ENCODE data around the gene UMAD1. TPM values are rescaled to one million over a fixed set of nuclear protein-coding genes. Genes with fewer than 3 reads are reported as not detected.

Gene UMAD1
- total and polyA plus RNA-seq, 2 of the 13 experiments (the other 11 are each of a cell fraction or from before 2014, with no cell fraction given), result 16.8 to 17.6 TPM

DNA sequence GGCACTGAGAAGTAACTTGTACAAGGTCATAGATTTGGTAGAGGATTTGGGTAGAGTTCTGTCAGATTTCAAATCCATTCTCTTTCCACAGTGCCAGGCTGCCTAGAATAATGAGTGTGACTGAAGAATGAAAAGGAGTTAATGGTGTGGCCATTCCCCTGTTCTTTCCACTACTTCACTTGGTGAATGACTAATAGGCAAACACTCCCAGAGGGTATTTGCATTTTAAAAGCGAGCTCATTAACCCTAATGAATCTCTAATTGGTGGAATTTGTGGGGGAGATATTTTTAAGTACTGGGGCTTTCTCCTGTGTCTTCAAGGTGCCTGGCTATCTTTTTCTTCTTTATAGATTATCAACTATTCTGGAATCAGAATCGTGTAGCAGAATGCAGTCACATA is 152.7 kb downstream of the UMAD1 start:
- Histone ChIP-seq H3K9me3 (ENCODE audit: low read length) (no peaks in the 10 kb centered on the region), H4K20me1 (ENCODE audit: insufficient read depth, low read length) (no peaks in the 10 kb centered on the region), H3K4me3 (replicated peaks in 1 of 3; ENCODE audit: insufficient read depth in 1 of 3, low read depth in 2 of 3, low read length in 3 of 3) (no peak overlapping the region), H3K36me3 (replicated peaks in 1 of 2; ENCODE audit: control insufficient read depth in 1 of 2, insufficient read depth in 2 of 2, low read length in 2 of 2) (no peaks in the 10 kb centered on the region; a peak in 1 of 5 replicates), H2AFZ (ENCODE audit: low read length) (no peak overlapping the region), H3K9ac (ENCODE audit: insufficient read depth, low read depth, low read length) (no peak overlapping the region), H3K27ac (ENCODE audit: extremely low read length, insufficient read depth, low read length) (no peak overlapping the region), H3K4me2 (ENCODE audit: low read depth, low read length) (no peak overlapping the region), H3K79me2 (ENCODE audit: insufficient read depth, low read length) (no peaks in the 10 kb centered on the region), H3K27me3 (ENCODE audit: control insufficient read depth in 1 of 2, insufficient read depth in 2 of 2, low read length in 2 of 2) (no peaks in the 10 kb centered on the region), H3K4me1 (ENCODE audit: insufficient read depth, low read length) (0 out of 2 replicates have a peak, but pooled peaks cover 4% of the 10 kb centered on the region)
- intact Hi-C loops (cut with micrococcal nuclease; ENCODE audit: unreplicated experiment) (no loop called here), in situ Hi-C loops (cut with HindIII; ENCODE audit: extremely low pct_ligation_motif_present, low pct_unique_long_range_greater_than_20kb) (no loop called here)
- ATAC-seq, result no peak
- no TSS peak for BruUV-seq (replicated peaks)
- ChIA-PET CTCF (ENCODE audit: low intra/inter-chr PET ratio, low total read pairs) (no interaction called here), POLR2A (no interaction called here)
- 93% methylated on average over 2 of the region's 2 CpGs for WGBS (ENCODE audit: low lambda C conversion rate)
- TF ChIP-seq MLLT10 (CRISPR knock-in tag; IDR thresholded peaks at IDR 0.05) (no peak), ZNF567 (CRISPR knock-in tag; IDR thresholded peaks at IDR 0.05; ENCODE audit: borderline replicate concordance) (no peak), ZNF800 (CRISPR knock-in tag; IDR thresholded peaks at IDR 0.05) (no peak), JARID2 (CRISPR knock-in tag; IDR thresholded peaks at IDR 0.05; ENCODE audit: insufficient replicate concordance) (no peak), DNMT1 (CRISPR knock-in tag; IDR thresholded peaks at IDR 0.05) (no peak), HOXA7 (CRISPR knock-in tag; IDR thresholded peaks at IDR 0.05) (no peak), SP5 (CRISPR knock-in tag; IDR thresholded peaks at IDR 0.05; ENCODE audit: borderline replicate concordance, low read depth) (no peak), ISL2 (CRISPR knock-in tag; IDR thresholded peaks at IDR 0.05) (no peak)
- TF ChIP-seq, protein P1, sequence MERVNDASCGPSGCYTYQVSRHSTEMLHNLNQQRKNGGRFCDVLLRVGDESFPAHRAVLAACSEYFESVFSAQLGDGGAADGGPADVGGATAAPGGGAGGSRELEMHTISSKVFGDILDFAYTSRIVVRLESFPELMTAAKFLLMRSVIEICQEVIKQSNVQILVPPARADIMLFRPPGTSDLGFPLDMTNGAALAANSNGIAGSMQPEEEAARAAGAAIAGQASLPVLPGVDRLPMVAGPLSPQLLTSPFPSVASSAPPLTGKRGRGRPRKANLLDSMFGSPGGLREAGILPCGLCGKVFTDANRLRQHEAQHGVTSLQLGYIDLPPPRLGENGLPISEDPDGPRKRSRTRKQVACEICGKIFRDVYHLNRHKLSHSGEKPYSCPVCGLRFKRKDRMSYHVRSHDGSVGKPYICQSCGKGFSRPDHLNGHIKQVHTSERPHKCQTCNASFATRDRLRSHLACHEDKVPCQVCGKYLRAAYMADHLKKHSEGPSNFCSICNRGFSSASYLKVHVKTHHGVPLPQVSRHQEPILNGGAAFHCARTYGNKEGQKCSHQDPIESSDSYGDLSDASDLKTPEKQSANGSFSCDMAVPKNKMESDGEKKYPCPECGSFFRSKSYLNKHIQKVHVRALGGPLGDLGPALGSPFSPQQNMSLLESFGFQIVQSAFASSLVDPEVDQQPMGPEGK (CRISPR knock-in tag; IDR thresholded peaks at IDR 0.05), result no peak
- TF ChIP-seq, protein P2, sequence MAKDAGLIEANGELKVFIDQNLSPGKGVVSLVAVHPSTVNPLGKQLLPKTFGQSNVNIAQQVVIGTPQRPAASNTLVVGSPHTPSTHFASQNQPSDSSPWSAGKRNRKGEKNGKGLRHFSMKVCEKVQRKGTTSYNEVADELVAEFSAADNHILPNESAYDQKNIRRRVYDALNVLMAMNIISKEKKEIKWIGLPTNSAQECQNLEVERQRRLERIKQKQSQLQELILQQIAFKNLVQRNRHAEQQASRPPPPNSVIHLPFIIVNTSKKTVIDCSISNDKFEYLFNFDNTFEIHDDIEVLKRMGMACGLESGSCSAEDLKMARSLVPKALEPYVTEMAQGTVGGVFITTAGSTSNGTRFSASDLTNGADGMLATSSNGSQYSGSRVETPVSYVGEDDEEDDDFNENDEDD (CRISPR knock-in tag; IDR thresholded peaks at IDR 0.05; ENCODE audit: borderline replicate concordance), result no peak
- TF ChIP-seq, protein P3, sequence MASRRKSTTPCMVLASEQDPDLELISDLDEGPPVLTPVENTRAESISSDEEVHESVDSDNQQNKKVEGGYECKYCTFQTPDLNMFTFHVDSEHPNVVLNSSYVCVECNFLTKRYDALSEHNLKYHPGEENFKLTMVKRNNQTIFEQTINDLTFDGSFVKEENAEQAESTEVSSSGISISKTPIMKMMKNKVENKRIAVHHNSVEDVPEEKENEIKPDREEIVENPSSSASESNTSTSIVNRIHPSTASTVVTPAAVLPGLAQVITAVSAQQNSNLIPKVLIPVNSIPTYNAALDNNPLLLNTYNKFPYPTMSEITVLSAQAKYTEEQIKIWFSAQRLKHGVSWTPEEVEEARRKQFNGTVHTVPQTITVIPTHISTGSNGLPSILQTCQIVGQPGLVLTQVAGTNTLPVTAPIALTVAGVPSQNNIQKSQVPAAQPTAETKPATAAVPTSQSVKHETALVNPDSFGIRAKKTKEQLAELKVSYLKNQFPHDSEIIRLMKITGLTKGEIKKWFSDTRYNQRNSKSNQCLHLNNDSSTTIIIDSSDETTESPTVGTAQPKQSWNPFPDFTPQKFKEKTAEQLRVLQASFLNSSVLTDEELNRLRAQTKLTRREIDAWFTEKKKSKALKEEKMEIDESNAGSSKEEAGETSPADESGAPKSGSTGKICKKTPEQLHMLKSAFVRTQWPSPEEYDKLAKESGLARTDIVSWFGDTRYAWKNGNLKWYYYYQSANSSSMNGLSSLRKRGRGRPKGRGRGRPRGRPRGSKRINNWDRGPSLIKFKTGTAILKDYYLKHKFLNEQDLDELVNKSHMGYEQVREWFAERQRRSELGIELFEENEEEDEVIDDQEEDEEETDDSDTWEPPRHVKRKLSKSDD (CRISPR knock-in tag; IDR thresholded peaks at IDR 0.05; ENCODE audit: low read depth), result no peak
- no peak for DNase-seq (ENCODE audit: low spot score)
- no peak for FAIRE-seq
